ENCODE results near the gene INAFM2. TPM values are rescaled to one million over a fixed set of nuclear protein-coding genes. Genes with fewer than 3 reads are reported as not detected.

INAFM2 gene
- total and polyA plus RNA-seq, 10 of the 15 experiments (the other 5 are each of a cell fraction or from before 2014, with no cell fraction given), result 0.75 to 8.1 (median 3.9) TPM

DNA sequence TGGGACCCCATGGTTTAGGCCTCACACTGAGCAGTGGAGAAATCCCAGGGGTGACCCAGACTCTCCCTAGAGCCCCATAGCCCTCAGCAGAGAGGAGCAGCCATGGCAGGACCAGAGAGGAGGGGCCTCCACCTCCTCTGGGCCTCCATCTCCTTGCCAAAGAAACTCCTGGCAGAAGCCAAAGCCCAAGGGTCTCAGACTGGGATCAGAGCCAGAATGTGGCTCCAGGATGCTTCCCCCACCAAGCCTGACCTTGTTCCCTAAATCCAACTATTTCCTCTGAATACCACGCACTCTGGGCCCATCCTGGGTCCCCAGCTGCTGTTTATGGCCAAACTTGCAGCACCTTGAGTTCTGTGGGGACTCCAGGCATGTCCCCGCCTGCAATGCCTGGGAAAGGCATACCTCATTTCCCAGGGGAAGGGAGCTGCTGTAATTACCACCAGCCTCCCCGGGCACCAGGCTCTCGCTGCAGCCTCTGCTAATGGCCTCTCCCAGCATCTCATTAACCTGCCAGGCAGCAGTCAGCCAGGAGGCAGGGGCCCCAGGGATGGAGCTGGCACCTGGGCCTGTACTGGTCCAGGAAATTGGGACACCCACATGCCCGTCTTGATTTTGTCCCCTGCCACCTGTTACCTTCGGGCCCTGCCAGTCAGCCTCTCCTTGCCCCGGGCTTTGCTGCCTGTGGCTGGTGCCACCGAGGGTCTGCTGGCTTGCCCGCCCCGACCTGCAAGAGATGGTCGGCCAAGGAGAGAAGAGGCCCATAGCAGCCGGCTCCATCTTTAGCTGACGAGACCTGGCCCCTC is 12.6 kb downstream of the INAFM2 start:
- no peak overlapping the region for H3K4me3 ChIP-seq
- DNase-seq (ENCODE audit: low read depth, low spot score), result no peak
- POLR2A ChIA-PET, result interaction anchor here (0.6 to 0.7 kb wide), 2 partner anchors 13 to 216 kb away, joined by 3 to 6 read pairs; no protein-coding TSS in a partner anchor
- H3K27ac ChIP-seq (ENCODE audit: control insufficient read depth, insufficient read depth), result no peak overlapping the region
- 29% methylated on average over 13 of the region's 13 CpGs for WGBS (ENCODE audit: insufficient coverage, insufficient replicate concordance, low lambda C conversion rate, missing lambda C conversion rate)
- H2AFZ ChIP-seq (ENCODE audit: control insufficient read depth, low read depth, low read length), result no peak overlapping the region
- CTCF ChIA-PET, result interaction anchor here (0.7 to 13.7 kb wide), 22 partner anchors 9 to 398 kb away, joined by 3 to 336 read pairs (median 8); partner anchors contain the start of genes INAFM2, IVD and PLCB2
- no peaks in the 10 kb centered on the region for H4K20me1 ChIP-seq (ENCODE audit: control insufficient read depth, insufficient read depth)
- H3K4me1 ChIP-seq (ENCODE audit: control insufficient read depth, insufficient read depth, low read length), result peaks cover 9% of the 10 kb centered on the region
- BruUV-seq (replicated peaks), result no TSS peak
- RAD21 ChIA-PET (ENCODE audit: unreplicated experiment), result interaction anchor here (0.7 to 4.7 kb wide), 9 partner anchors 10 to 296 kb away, joined by 3 to 93 read pairs (median 5); partner anchors contain the start of gene INAFM2
- no peaks in the 10 kb centered on the region for H3K36me3 ChIP-seq (ENCODE audit: control insufficient read depth in 2 of 2, insufficient read depth in 2 of 2, low read length in 1 of 2)
- SMC1A ChIA-PET (ENCODE audit: uncharacterized antibody, unreplicated experiment), result interaction anchor here (0.5 to 4.6 kb wide), 9 partner anchors 9 to 230 kb away, joined by 3 to 58 read pairs (median 10); partner anchors contain the start of genes INAFM2 and PLCB2
- no peak overlapping the region for H3K4me2 ChIP-seq (ENCODE audit: control insufficient read depth, insufficient read depth)
- H3K79me2 ChIP-seq (ENCODE audit: control insufficient read depth, insufficient read depth, low read length), result no peaks in the 10 kb centered on the region
- no peak for FAIRE-seq
- intact Hi-C loops (cut with micrococcal nuclease; ENCODE audit: unreplicated experiment), result no loop called here
- H3K9me3 ChIP-seq (replicated peaks; ENCODE audit: control insufficient read depth, insufficient read depth, low read length), result no peaks in the 10 kb centered on the region
- H3K27me3 ChIP-seq (replicated peaks in 1 of 2; ENCODE audit: control insufficient read depth in 2 of 2, insufficient read depth in 2 of 2, low read length in 1 of 2), result no peaks in the 10 kb centered on the region; a peak in 1 of 4 replicates
- in situ Hi-C loops (cut with MboI), result no loop called here
- H3K9ac ChIP-seq (ENCODE audit: control insufficient read depth, insufficient read depth, low read length), result no peak overlapping the region
- TF ChIP-seq ZNF217 (IDR thresholded peaks at IDR 0.05), result no peak
- TF ChIP-seq, protein P1, sequence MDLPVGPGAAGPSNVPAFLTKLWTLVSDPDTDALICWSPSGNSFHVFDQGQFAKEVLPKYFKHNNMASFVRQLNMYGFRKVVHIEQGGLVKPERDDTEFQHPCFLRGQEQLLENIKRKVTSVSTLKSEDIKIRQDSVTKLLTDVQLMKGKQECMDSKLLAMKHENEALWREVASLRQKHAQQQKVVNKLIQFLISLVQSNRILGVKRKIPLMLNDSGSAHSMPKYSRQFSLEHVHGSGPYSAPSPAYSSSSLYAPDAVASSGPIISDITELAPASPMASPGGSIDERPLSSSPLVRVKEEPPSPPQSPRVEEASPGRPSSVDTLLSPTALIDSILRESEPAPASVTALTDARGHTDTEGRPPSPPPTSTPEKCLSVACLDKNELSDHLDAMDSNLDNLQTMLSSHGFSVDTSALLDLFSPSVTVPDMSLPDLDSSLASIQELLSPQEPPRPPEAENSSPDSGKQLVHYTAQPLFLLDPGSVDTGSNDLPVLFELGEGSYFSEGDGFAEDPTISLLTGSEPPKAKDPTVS (IDR thresholded peaks at IDR 0.05; ENCODE audit: low read depth, low read length), result no peak
- TF ChIP-seq, protein P2, sequence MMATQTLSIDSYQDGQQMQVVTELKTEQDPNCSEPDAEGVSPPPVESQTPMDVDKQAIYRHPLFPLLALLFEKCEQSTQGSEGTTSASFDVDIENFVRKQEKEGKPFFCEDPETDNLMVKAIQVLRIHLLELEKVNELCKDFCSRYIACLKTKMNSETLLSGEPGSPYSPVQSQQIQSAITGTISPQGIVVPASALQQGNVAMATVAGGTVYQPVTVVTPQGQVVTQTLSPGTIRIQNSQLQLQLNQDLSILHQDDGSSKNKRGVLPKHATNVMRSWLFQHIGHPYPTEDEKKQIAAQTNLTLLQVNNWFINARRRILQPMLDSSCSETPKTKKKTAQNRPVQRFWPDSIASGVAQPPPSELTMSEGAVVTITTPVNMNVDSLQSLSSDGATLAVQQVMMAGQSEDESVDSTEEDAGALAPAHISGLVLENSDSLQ (IDR thresholded peaks at IDR 0.05), result no peak
- no peak for TF ChIP-seq TCF7 (IDR thresholded peaks at IDR 0.05; ENCODE audit: borderline replicate concordance)
- TF ChIP-seq, protein P3, sequence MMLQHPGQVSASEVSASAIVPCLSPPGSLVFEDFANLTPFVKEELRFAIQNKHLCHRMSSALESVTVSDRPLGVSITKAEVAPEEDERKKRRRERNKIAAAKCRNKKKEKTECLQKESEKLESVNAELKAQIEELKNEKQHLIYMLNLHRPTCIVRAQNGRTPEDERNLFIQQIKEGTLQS (IDR thresholded peaks at IDR 0.05; ENCODE audit: borderline replicate concordance, extremely low read depth, low read depth, low read length), result no peak
- no peak for TF ChIP-seq LARP7 (IDR thresholded peaks at IDR 0.05)
- no peak for TF ChIP-seq POLR2A (IDR thresholded peaks at IDR 0.05; ENCODE audit: low read depth, low read length)
- TF ChIP-seq CBFB (IDR thresholded peaks at IDR 0.05; ENCODE audit: low read depth), result no peak
- no peak for TF ChIP-seq SMC3 (IDR thresholded peaks at IDR 0.05; ENCODE audit: borderline replicate concordance, low read length)
- TF ChIP-seq, protein P4, sequence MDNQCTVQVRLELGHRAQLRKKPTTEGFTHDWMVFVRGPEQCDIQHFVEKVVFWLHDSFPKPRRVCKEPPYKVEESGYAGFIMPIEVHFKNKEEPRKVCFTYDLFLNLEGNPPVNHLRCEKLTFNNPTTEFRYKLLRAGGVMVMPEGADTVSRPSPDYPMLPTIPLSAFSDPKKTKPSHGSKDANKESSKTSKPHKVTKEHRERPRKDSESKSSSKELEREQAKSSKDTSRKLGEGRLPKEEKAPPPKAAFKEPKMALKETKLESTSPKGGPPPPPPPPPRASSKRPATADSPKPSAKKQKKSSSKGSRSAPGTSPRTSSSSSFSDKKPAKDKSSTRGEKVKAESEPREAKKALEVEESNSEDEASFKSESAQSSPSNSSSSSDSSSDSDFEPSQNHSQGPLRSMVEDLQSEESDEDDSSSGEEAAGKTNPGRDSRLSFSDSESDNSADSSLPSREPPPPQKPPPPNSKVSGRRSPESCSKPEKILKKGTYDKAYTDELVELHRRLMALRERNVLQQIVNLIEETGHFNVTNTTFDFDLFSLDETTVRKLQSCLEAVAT (IDR thresholded peaks at IDR 0.05), result no peak
- no peak for TF ChIP-seq STAT3 (IDR thresholded peaks at IDR 0.05; ENCODE audit: low read depth, low read length)
- TF ChIP-seq ASH2L (IDR thresholded peaks at IDR 0.05; ENCODE audit: borderline replicate concordance, low read depth), result no peak
- no peak for TF ChIP-seq HDGF (IDR thresholded peaks at IDR 0.05)
- no peak for TF ChIP-seq CREB1 (IDR thresholded peaks at IDR 0.05; ENCODE audit: low read depth)
- TF ChIP-seq RUNX3 (IDR thresholded peaks at IDR 0.05; ENCODE audit: low read length), result no peak
- ATAC-seq, result no peak
